Left lobe of liver (tissue), 2 donors: ENCODE results near the gene SYN1. TPM values are rescaled to one million over a fixed set of nuclear protein-coding genes. Genes with fewer than 3 reads are reported as not detected.

Experiments
- ATAC-seq: fragments of 200-7000 bp; cut with Tn5 transposase; one replicate; pipeline ENCODE4 v1.9.1; 2020; ENCODE audit warnings: mild to moderate bottlenecking, moderate library complexity
- DNase-seq: peaks from one replicate; pipeline ENCODE4 v3.0.0-alpha.2; 2020; ENCODE audit warnings: low spot score
- total RNA-seq: library from RNA; stranded (reverse); gene quantifications from one replicate; pipeline ENCODE4 v1.2.1, GENCODE V29; 2021
- donor health status: DM: no; HTN: no; CAD: no; lungs with moderate emphysema.
- donor health status: DM: no; HTN: yes; CAD: no.

SYN1 gene
- total RNA-seq, 1 donor from 2014 or later = 0.15 TPM

- peak; percentile 79 for DNase-seq
- ATAC-seq = peak; percentile 100
Observed at GRCh38 chrX:47540754-47541538, 78.7 kb downstream of the SYN1 start.

- ATAC-seq = no peak
- no peak for DNase-seq
Observed at GRCh38 chrX:47539860-47540259, 79.8 kb downstream of the SYN1 start.

DNA sequence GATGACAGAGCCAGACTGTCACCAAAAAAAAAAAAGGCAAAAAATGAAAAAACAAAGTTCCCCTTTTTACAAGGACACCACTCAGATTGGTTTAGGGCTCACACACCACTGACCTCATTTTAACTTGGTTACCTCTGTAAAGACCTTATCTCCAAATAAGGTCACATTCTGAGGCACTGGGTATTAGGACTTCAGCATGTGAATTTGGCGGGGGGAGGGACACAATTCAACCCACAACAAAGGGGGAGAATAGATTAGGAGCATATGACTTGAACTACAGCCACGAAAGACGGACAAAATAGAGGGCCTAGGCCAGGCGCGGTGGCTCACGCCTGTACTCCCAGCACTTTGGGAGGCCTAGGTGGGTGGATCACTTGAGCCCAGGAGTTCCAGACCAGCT, 89.6 kb downstream of the SYN1 start:
- DNase-seq (no peak), ATAC-seq (no peak)

DNA sequence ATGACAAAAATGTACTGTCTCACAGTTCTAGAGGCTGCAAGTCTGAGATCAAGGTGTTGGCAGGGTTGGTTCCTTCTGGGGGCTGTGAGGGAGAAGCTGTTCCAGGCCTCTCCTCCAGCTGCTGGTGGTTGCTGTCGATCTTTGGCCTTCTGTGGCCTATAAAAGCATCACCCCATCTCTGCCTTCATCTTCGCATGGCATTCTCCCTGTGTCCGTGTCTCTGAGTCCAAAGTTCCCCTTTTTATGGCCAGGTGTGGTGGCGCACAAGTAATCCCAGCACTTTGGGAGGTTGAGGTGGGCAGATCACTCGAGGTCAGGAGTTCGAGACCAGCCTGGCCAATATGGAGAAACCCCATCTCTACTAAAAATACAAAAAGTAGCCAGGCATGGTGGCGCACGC, 90.1 kb downstream of the SYN1 start:
- no peak for ATAC-seq
- DNase-seq = no peak

DNA sequence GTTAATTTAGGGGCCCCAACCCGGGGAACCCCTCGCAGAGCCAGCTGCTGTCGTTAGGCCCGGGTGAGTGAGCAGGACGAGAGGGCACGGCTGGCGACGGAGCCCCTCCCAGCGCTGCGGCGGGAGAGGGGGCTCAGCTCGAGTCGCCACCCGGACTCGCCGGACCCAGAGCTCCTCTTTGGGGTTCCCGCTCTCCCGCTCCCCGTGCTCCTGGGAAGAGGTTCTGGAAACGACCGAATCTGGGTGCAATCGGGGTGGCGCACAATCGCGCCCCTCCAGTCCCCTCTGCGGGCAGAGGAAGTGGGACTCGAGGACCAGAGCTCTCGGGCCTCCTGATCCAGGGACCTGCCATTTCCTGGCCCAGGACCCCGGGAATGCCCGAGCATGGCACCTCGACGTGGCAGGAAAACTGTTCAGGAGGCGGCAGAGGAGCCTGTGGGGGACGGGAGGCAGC, 95.9 kb downstream of the SYN1 start:
- no peak for DNase-seq
- ATAC-seq = peak; percentile 8

DNA sequence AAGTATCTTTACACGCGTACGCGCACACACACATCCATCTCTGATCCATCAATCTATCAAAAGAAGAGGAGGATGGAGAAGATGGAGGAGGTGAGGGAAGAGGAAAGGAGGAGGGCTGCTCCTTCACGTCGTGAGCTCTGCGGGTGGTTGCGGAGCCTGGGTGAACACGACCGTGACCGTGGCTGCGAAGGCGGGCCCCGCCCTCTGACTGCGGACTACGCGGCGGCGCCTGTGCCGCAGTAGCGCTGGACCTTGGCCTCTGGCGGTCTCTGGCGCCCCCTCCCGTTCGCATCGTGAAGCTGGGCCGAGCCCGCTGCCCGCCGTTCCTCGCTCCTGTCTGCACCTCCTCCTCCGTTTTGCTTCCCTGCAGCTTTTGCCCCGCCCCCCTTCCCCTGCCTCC, 96.4 kb downstream of the SYN1 start:
- ATAC-seq (peak; percentile 100), DNase-seq (peak; percentile 80)

Other genes starting within 250 kb of the SYN1 start
- gene ZNF157, start 249.3 kb downstream of the SYN1 start, total RNA-seq = not detected
- 3.3 TPM for gene ZNF41, start 136.6 kb downstream of the SYN1 start, total RNA-seq
- gene ARAF, start 58.7 kb downstream of the SYN1 start, total RNA-seq = 66.9 TPM
- gene TIMP1, start 37.4 kb downstream of the SYN1 start, total RNA-seq = 102 TPM
- 13.8 TPM for gene CFP, start 10.1 kb upstream of the SYN1 start, total RNA-seq
- 18.1 TPM for gene ELK1, start 30.7 kb upstream of the SYN1 start, total RNA-seq
- 39.7 TPM for gene UXT, start 39.3 kb upstream of the SYN1 start, total RNA-seq
- 5.3 TPM for gene ZNF81, start 217.0 kb upstream of the SYN1 start, total RNA-seq